ENCODE measurements around the gene HELB. TPM values are rescaled to one million over a fixed set of nuclear protein-coding genes. Genes with fewer than 3 reads are reported as not detected.

HELB gene
- total and polyA plus RNA-seq, 2 experiments from 2014 or later, result 2.3 to 4.8 TPM

DNA sequence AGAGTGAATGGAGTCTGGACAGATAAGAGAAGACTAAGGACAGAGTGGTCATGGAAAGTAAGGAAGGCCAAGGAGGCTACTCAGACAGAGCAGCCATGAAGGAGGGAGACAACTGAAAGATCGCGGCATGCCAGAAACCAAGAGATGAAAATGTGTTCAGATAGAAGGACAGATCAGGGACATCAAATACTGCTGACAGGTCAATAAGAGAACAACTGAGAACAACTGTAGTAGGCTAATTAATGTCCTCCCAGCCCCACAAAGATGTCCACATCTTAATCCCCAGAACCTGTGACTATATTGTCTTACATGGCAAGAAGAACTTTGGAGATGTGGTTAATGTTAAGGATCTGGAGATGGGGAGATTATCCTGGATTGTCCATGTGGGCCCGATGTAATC is 15.0 kb upstream of the HELB start:
- no peaks in the 10 kb centered on the region for H3K27me3 ChIP-seq
- no peak overlapping the region for H3K27ac ChIP-seq
- no peak overlapping the region for H3K4me3 ChIP-seq
- H3K36me3 ChIP-seq, result no peaks in the 10 kb centered on the region
- no peak for DNase-seq (ENCODE audit: low read depth in 1 of 2, low spot score in 1 of 2)
- no peaks in the 10 kb centered on the region for H3K4me1 ChIP-seq (ENCODE audit: low read depth)
- TF ChIP-seq, protein P1, sequence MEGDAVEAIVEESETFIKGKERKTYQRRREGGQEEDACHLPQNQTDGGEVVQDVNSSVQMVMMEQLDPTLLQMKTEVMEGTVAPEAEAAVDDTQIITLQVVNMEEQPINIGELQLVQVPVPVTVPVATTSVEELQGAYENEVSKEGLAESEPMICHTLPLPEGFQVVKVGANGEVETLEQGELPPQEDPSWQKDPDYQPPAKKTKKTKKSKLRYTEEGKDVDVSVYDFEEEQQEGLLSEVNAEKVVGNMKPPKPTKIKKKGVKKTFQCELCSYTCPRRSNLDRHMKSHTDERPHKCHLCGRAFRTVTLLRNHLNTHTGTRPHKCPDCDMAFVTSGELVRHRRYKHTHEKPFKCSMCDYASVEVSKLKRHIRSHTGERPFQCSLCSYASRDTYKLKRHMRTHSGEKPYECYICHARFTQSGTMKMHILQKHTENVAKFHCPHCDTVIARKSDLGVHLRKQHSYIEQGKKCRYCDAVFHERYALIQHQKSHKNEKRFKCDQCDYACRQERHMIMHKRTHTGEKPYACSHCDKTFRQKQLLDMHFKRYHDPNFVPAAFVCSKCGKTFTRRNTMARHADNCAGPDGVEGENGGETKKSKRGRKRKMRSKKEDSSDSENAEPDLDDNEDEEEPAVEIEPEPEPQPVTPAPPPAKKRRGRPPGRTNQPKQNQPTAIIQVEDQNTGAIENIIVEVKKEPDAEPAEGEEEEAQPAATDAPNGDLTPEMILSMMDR (IDR thresholded peaks at IDR 0.05; ENCODE audit: low read depth, low read length), result no peak
- H3K9me3 ChIP-seq (ENCODE audit: low read depth), result no peaks in the 10 kb centered on the region

DNA sequence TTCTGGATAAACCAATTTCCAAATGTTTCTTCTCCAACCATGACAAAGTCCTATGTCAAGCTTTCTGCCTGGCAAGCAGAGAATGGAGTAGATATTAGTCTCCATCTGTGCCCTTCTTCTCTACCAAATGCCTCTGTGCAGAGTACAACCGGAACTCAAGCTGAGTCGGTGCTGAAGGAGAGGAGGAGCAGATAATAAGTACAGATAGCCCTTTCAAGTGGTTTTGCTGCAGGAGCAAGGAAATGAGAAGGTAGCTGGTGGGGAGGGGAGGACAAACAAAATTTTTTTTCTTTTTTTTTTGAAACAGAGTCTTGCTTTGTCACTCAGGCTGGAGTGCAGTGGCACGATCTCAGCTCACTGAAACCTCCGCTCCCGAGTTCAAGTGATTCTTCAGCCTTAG is 14.2 kb upstream of the HELB start:
- DNase-seq (ENCODE audit: low read depth in 1 of 2, low spot score in 1 of 2), result no peak
- Histone ChIP-seq H3K4me3 (no peak overlapping the region), H3K9me3 (ENCODE audit: low read depth) (no peaks in the 10 kb centered on the region), H3K27me3 (no peaks in the 10 kb centered on the region), H3K4me1 (ENCODE audit: low read depth) (no peaks in the 10 kb centered on the region), H3K36me3 (no peaks in the 10 kb centered on the region), H3K27ac (no peak overlapping the region)
- TF ChIP-seq, protein P1 (IDR thresholded peaks at IDR 0.05; ENCODE audit: low read depth, low read length), result no peak

DNA sequence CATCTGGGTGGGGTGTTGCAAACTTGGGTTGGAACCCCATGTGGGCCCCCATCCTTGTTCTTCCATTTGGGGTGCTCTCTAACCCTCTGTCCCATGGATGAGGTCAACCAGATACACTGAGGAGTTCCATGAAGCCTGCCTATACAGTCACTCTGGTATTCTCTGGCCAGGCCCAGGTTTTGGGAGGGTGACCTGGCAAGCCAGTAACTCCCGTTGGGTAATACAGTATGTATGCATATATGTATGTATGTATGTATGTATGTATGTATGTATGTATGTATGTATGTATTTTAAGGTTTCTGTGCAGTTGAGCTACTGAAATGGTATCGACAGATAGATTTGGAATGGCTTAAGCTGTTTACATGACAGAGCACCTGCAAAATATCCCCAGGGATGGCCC is 12.8 kb upstream of the HELB start:
- Histone ChIP-seq H3K27ac (no peak overlapping the region), H3K36me3 (no peaks in the 10 kb centered on the region), H3K27me3 (no peaks in the 10 kb centered on the region), H3K4me1 (ENCODE audit: low read depth) (no peaks in the 10 kb centered on the region), H3K9me3 (ENCODE audit: low read depth) (no peaks in the 10 kb centered on the region), H3K4me3 (no peak overlapping the region)
- TF ChIP-seq, protein P1 (IDR thresholded peaks at IDR 0.05; ENCODE audit: low read depth, low read length), result no peak
- no peak for DNase-seq (ENCODE audit: low read depth in 1 of 2, low spot score in 1 of 2)

DNA sequence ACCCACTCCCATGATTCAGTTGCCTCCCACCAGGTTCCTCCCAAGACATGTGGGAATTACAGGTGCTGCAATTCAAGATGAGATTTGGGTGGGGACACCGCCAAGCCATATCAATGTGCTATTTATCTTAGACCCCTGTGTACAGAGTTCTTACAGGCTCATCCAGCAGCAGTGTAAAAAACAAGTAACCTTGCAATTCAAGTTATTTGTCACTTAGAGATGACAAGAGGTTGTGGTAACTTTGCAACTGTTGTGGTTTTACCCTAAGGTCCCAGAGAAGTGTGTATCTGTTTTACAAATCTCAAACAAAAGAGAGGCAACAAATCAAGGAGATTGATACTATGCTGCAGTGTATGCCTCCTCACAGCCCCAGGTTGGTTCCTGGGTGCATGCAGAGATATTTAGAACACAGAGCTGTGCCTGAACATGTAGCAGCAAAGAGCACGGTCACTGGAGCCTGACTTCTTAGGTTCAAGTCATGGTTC is 11.5 kb upstream of the HELB start:
- no peaks in the 10 kb centered on the region for H3K36me3 ChIP-seq
- H3K27me3 ChIP-seq, result no peaks in the 10 kb centered on the region
- H3K4me1 ChIP-seq (ENCODE audit: low read depth), result no peaks in the 10 kb centered on the region
- no peak overlapping the region for H3K4me3 ChIP-seq
- TF ChIP-seq, protein P1 (IDR thresholded peaks at IDR 0.05; ENCODE audit: low read depth, low read length), result no peak
- no peak overlapping the region for H3K27ac ChIP-seq
- DNase-seq (ENCODE audit: low read depth in 1 of 2, low spot score in 1 of 2), result no peak
- no peaks in the 10 kb centered on the region for H3K9me3 ChIP-seq (ENCODE audit: low read depth)

DNA sequence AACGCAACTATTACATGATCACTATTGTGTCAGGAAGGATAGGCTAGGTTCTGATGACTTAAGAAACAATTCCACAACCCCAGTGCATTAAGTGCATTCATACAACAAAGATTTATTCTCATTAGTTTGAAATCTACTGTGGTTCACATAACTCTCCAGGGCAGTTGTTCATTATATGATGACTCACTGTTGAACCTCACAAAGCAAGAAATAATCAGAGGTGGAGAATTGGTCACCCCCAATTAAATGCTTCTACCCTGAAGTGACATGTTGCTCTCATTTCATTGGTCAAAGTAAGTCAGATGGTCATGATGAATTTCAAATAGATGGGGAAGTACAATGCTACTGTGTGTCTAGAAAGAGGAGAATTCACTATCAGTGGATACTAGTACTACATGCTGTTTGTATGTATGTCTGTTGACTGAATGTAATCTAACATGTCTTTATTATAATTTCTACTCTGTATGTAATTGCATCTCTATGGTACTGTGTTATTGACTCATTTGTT is 6.1 kb upstream of the HELB start:
- Histone ChIP-seq H3K4me1 (ENCODE audit: low read depth) (no peaks in the 10 kb centered on the region), H3K4me3 (no peak overlapping the region), H3K27ac (no peak overlapping the region), H3K9me3 (ENCODE audit: low read depth) (no peaks in the 10 kb centered on the region), H3K27me3 (peaks cover 15% of the 10 kb centered on the region), H3K36me3 (no peaks in the 10 kb centered on the region)
- no peak for DNase-seq (ENCODE audit: low read depth in 1 of 2, low spot score in 1 of 2)
- TF ChIP-seq, protein P1 (IDR thresholded peaks at IDR 0.05; ENCODE audit: low read depth, low read length), result no peak
